ENCODE results near the gene CXorf65.

CXorf65 gene

GRCh38 chrX:71099736-71100135 is 6.8 kb downstream of the CXorf65 start:
- H3K4me3 ChIP-seq (replicated peaks in 1 of 2; ENCODE audit: low read depth in 2 of 2, low read length in 2 of 2) = no peak overlapping the region
- DNase-seq (ENCODE audit: low read depth in 2 of 2) = no peak
- no peak for TF ChIP-seq CTCF (IDR thresholded peaks at IDR 0.05; ENCODE audit: low read depth, low read length)

DNA sequence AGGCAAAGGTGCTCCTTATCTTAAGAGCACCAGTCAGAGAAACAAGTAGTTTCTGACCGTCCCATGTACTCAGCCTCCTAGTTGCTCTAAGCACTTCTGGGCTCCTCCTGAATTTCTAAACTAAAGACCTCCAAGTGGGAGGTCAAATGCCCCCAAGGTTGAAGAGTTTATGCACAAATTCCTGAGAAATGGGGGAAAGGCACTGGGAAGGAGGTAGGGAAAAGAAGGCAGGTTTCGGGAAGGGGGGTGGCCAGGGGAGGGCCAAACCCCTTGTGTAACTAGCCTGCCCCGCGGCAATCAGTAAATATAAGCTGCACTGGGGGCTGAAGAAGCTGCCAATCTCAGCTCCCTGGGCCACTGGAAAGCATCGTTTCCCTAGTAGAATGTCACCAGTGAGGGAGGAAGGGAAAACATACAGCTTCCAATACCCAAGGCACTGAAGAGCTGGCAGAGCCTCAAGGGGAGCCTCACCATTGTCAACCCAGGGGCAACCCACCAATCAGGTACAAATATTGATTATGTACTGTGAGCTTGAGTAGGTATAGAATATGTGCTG is 7.5 kb downstream of the CXorf65 start:
- no peak for TF ChIP-seq CTCF (IDR thresholded peaks at IDR 0.05; ENCODE audit: low read depth, low read length)
- no peak overlapping the region for H3K4me3 ChIP-seq (replicated peaks in 1 of 2; ENCODE audit: low read depth in 2 of 2, low read length in 2 of 2)
- no peak for DNase-seq (ENCODE audit: low read depth in 2 of 2)

DNA sequence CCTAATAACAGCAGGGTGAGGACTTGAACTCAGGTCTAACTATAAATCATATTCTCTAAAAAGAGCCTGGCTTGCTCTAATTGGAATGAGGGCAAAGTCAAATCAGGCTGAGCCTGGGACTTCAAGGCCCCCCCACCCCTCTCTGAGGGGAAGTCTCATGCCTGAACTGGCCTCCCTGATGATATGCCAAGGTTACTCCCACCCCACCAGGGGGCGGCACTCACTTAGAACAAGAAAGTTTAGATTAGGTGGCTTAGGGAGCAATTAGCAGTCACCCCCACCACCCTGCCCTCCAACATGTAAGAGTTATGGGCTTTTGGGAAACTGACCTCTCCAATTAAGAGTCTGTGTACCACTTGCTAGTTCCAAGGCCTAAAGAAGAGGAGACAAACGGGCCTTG is 8.2 kb downstream of the CXorf65 start:
- peak; percentile 45 to 63 for DNase-seq (ENCODE audit: low read depth in 2 of 2)
- H3K4me3 ChIP-seq (replicated peaks in 1 of 2; ENCODE audit: low read depth in 2 of 2, low read length in 2 of 2) = no peak overlapping the region
- peak; percentile 40 for TF ChIP-seq CTCF (IDR thresholded peaks at IDR 0.05; ENCODE audit: low read depth, low read length)

DNA sequence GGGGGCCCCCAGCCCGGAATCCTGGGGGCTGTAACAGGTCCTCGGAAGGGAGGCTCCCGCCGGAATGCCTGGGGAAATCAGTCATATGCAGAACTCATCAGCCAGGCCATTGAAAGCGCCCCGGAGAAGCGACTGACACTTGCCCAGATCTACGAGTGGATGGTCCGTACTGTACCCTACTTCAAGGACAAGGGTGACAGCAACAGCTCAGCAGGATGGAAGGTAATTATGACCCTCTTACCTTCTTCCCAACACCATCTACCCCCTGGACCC is 9.8 kb downstream of the CXorf65 start:
- no peak for DNase-seq (ENCODE audit: low read depth in 2 of 2)
- peak overlapping the region; percentile 57 to 61 for H3K4me3 ChIP-seq (replicated peaks in 1 of 2; ENCODE audit: low read depth in 2 of 2, low read length in 2 of 2)
- TF ChIP-seq CTCF (IDR thresholded peaks at IDR 0.05; ENCODE audit: low read depth, low read length) = no peak

DNA sequence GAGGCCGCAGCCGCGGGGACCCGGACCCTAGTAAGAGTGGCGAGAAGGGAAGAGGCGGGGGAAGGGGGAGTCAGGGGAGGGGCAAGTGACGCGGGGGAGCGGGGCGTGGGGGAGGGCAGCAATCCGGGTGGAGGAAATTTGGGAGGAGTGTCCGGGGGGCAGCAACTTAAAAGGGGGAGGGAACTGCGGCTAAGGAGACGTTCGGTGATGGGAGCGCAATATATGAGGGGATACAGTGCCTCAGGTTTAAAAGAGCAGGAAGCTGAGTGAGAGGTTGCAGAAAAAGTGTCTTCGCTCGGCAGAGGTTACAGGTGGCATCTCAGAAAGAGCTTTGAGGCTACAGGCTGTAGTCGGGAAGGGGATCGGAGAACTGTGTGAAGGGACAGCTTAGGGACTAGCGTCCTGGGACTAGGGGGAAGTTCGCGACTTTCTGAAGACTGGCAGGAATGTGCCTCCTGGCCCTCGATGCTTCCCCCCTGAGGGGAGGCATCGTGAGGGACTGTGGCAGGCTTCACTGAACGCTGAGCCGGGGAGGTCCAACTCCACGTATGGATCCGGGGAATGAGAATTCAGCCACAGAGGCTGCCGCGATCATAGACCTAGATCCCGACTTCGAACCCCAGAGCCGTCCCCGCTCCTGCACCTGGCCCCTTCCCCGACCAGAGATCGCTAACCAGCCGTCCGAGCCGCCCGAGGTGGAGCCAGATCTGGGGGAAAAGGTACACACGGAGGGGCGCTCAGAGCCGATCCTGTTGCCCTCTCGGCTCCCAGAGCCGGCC is 10.4 kb downstream of the CXorf65 start:
- DNase-seq (ENCODE audit: low read depth in 2 of 2) = no peak
- no peak for TF ChIP-seq CTCF (IDR thresholded peaks at IDR 0.05; ENCODE audit: low read depth, low read length)
- peak overlapping the region; percentile 57 to 61 for H3K4me3 ChIP-seq (replicated peaks in 1 of 2; ENCODE audit: low read depth in 2 of 2, low read length in 2 of 2)

GRCh38 chrX:71095555-71095980 is 11.0 kb downstream of the CXorf65 start, which contains the start of gene FOXO4:
Gene FOXO4, plus strand, starts transcription at chrX:71095851. Its CDS starts 678 bp downstream, at chrX:71096529.
- H3K4me3 ChIP-seq (replicated peaks in 1 of 2; ENCODE audit: low read depth in 2 of 2, low read length in 2 of 2) = peak within 1 kb of the TSS; percentile 57 to 61
- peak; percentile 83 to 91 for DNase-seq (ENCODE audit: low read depth in 2 of 2)
- TF ChIP-seq CTCF (IDR thresholded peaks at IDR 0.05; ENCODE audit: low read depth, low read length) = no peak
